ACHN (cell line): ENCODE results near the gene NCBP2L.

Experiments used
- DNase-seq: peaks from one replicate; pipeline ENCODE4 v3.0.0-alpha.2; 2015
- in situ Hi-C: cut with HindIII; loops from 2 replicates; pipeline ENCODE4 v1.10.0; 2017; ENCODE audit warnings: low sequenced_read_pairs, low pct_ligation_motif_present, low pct_unique_long_range_greater_than_20kb

NCBP2L gene

GRCh38 chrX:107836958-107837357, 59.4 kb downstream of the NCBP2L start:
- DNase-seq: no peak
- in situ Hi-C loops: no loop called here

- in situ Hi-C loops: no loop called here
- DNase-seq: no peak
Observed at GRCh38 chrX:107840971-107841370, 63.4 kb downstream of the NCBP2L start.

- in situ Hi-C loops: no loop called here
Observed at GRCh38 chrX:107842715-107843400, 65.3 kb downstream of the NCBP2L start.

More at GRCh38 chrX:107842715-107843400, 65.3 kb downstream of the NCBP2L start:
- DNase-seq: no peak
